GM23248 (cell line): Measurements from ENCODE around the gene NDUFV2. TPM values are rescaled to one million over a fixed set of nuclear protein-coding genes. Genes with fewer than 3 reads are reported as not detected.

ENCODE experiments used
- DNase-seq: peaks from one replicate; pipeline ENCODE4 v3.0.0-alpha.2; 2015
- H2AFZ ChIP-seq: fragments of 200-600 bp; sonication (generic); 2 replicates; pipeline ENCODE4 v1.6.1; 2016; ENCODE audit warnings: antibody characterized with exemption
- H3F3A ChIP-seq: fragments of 200-600 bp; sonication (generic); 2 replicates; pipeline ENCODE4 v1.6.1; 2016; ENCODE audit warnings: mild to moderate bottlenecking, antibody characterized with exemption, mixed run types; ENCODE audit not compliant: insufficient read depth
- H3K27ac ChIP-seq: fragments of 200-600 bp; sonication (generic); 2 replicates; pipeline ENCODE4 v1.5.1; 2016; ENCODE audit warnings: mild to moderate bottlenecking
- H3K27me3 ChIP-seq: fragments of 200-600 bp; sonication (generic); replicated peaks from 2 replicates; pipeline ENCODE4 v1.6.1; 2016; ENCODE audit warnings: mild to moderate bottlenecking; ENCODE audit not compliant: insufficient read depth
- H3K36me3 ChIP-seq: fragments of 200-600 bp; sonication (generic); 2 replicates; pipeline ENCODE4 v1.6.1; 2016; ENCODE audit warnings: low read depth, mild to moderate bottlenecking
- H3K4me1 ChIP-seq: fragments of 200-600 bp; sonication (generic); 2 replicates; pipeline ENCODE4 v1.6.1; 2016; ENCODE audit warnings: mild to moderate bottlenecking; ENCODE audit not compliant: insufficient read depth
- H3K4me2 ChIP-seq: fragments of 200-600 bp; sonication (generic); one replicate; pipeline ENCODE4 v1.6.1; 2016; ENCODE audit warnings: mild to moderate bottlenecking; ENCODE audit not compliant: unreplicated experiment
- H3K4me3 ChIP-seq: fragments of 200-600 bp; sonication (generic); 2 replicates; pipeline ENCODE4 v1.5.1; 2016; ENCODE audit warnings: mild to moderate bottlenecking
- H3K79me2 ChIP-seq: fragments of 200-600 bp; sonication (generic); 2 replicates; pipeline ENCODE4 v1.6.1; 2016; ENCODE audit warnings: mild to moderate bottlenecking; ENCODE audit not compliant: insufficient read depth
- H3K9ac ChIP-seq: fragments of 200-600 bp; sonication (generic); 2 replicates; pipeline ENCODE4 v1.6.1; 2016; ENCODE audit warnings: mild to moderate bottlenecking
- H3K9me2 ChIP-seq: fragments of 200-600 bp; sonication (generic); 2 replicates; pipeline ENCODE4 v1.6.1; 2016; ENCODE audit warnings: mixed run types, mild to moderate bottlenecking, moderate library complexity; ENCODE audit not compliant: insufficient read depth
- H3K9me3 ChIP-seq: fragments of 200-600 bp; sonication (generic); one replicate; pipeline ENCODE4 v1.6.1; 2017; ENCODE audit warnings: low read depth
- H4K20me1 ChIP-seq: fragments of 200-600 bp; sonication (generic); 2 replicates; pipeline ENCODE4 v1.6.0; 2016; ENCODE audit not compliant: insufficient read depth
- EZH2 ChIP-seq: fragments of 200-600 bp; sonication (generic); IDR thresholded peaks from 2 replicates; pipeline ENCODE4 v1.6.1; 2018; ENCODE audit warnings: antibody characterized with exemption, mild to moderate bottlenecking; ENCODE audit not compliant: insufficient read depth, poor library complexity, severe bottlenecking
- EZH2phosphoT487 ChIP-seq: fragments of 200-600 bp; sonication (generic); IDR thresholded peaks from 2 replicates; pipeline ENCODE4 v1.6.1; 2018; ENCODE audit warnings: antibody characterized with exemption, moderate library complexity, mild to moderate bottlenecking, low read depth; ENCODE audit not compliant: insufficient read depth
- WGBS, 2 experiments: methylation state at CpG; one replicate each; pipeline ENCODE4 v1.1.6; 2015 to 2017; ENCODE audit warnings: low lambda C conversion rate in 2 of 2, low coverage in 1 of 2; ENCODE audit errors: missing lambda C conversion rate in 2 of 2; 5-methylcytosine and 5-hydroxymethylcytosine counted together
- in situ Hi-C: fragments of 300-500 bp; cut with MboI; formaldehyde crosslinking; loops from 2 replicates; pipeline ENCODE4 v1.15.0; 2020
- polyA plus RNA-seq: library from polyadenylated mRNA; unstranded; fragments of >200 nt; fragmentation: Nextera tagmentation; extraction: Ambion mirVana; gene quantifications from 2 replicates; pipeline ENCODE4 v1.2.1, GENCODE V29; 2016
- total RNA-seq: library from RNA; depleted of rRNA; stranded (reverse); fragments of >200 nt; shearing (Covaris generic); gene quantifications from 2 replicates; pipeline ENCODE4 v1.2.3, GENCODE V29; 2014

NDUFV2 gene
- total and polyA plus RNA-seq, 2 experiments from 2014 or later = 80.7 to 208 TPM

DNA sequence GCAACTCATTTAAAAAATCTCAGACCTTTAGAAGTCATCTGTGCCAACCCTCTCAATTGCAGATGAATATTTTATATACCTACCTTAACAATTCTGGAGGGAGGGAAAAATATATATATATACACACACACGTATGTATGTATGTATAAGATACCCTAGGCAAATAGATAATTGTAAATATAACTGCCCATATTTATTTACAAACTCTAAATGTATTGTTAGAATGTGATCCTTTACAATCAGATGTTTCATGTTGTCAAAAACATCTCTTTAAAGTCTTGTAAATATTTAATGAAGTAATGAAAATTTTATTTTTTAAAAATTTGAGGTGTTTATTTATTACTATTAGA is 45.7 kb downstream of the NDUFV2 start:
- no peak for DNase-seq
- H3K9ac ChIP-seq = peak overlapping the region; percentile 47; the same call in 1 of the 2 replicates
- no peak overlapping the region for H2AFZ ChIP-seq
- 3 to 6% methylated on average over 1 of the region's 1 CpG for WGBS, 2 experiments
- H3K27ac ChIP-seq = peak overlapping the region; percentile 48; the same call in 1 of the 2 replicates
- in situ Hi-C loops = no loop called here
- H3K9me3 ChIP-seq = no peaks in the 10 kb centered on the region
- peaks cover 26% of the 10 kb centered on the region; the same call in 1 of the 2 replicates for H3K4me1 ChIP-seq
- no peaks in the 10 kb centered on the region for H3K9me2 ChIP-seq
- peak overlapping the region; percentile 67 for H3K4me2 ChIP-seq
- H3F3A ChIP-seq = peaks cover 8% of the 10 kb centered on the region; the same call in 1 of the 2 replicates
- H3K79me2 ChIP-seq = peaks cover 100% of the 10 kb centered on the region
- H3K4me3 ChIP-seq = no peak overlapping the region
- no peaks in the 10 kb centered on the region for H3K36me3 ChIP-seq
- peaks cover 14% of the 10 kb centered on the region; the same call in 1 of the 2 replicates for H4K20me1 ChIP-seq
- H3K27me3 ChIP-seq = no peaks in the 10 kb centered on the region
- no peak for TF ChIP-seq EZH2
- TF ChIP-seq EZH2phosphoT487 = no peak

GRCh38 chr18:9150121-9150520 is 47.6 kb downstream of the NDUFV2 start:
- in situ Hi-C loops = no loop called here
- no peaks in the 10 kb centered on the region for H3K36me3 ChIP-seq
- H3K9me2 ChIP-seq = no peaks in the 10 kb centered on the region
- no peaks in the 10 kb centered on the region for H3K9me3 ChIP-seq
- TF ChIP-seq EZH2 (no peak), EZH2phosphoT487 (no peak)
- DNase-seq = no peak
- peaks cover 26% of the 10 kb centered on the region; the same call in 1 of the 2 replicates for H3K4me1 ChIP-seq
- H3K27ac ChIP-seq = no peak overlapping the region
- H4K20me1 ChIP-seq = peaks cover 18% of the 10 kb centered on the region; the same call in 1 of the 2 replicates
- H3K9ac ChIP-seq = no peak overlapping the region
- H3K27me3 ChIP-seq = no peaks in the 10 kb centered on the region
- no peak overlapping the region for H3K4me3 ChIP-seq
- no peak overlapping the region for H3K4me2 ChIP-seq
- H2AFZ ChIP-seq = no peak overlapping the region
- WGBS, 2 experiments = 97 to 100% methylated on average over 5 of the region's 5 CpGs
- H3K79me2 ChIP-seq = peaks cover 100% of the 10 kb centered on the region
- peaks cover 8% of the 10 kb centered on the region; the same call in 1 of the 2 replicates for H3F3A ChIP-seq

DNA sequence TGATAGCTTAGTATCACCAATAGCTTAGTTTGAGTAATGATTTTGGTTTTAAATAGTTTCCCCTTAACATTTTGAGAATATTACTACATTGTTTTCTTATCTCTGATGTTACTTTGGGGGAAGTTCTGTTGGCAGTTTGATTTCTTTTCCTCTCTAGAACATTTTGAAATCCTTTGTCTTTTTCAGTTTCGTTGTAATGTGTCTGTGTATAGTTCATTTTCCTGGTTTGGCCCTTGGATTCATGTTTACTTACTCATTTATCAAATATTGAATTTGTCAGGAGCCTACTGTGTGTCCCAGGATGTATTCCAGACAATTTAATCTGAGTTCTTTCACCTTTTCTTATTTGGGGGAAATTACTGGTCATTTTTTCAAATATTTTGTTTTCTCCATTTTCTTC is 50.8 kb downstream of the NDUFV2 start:
- no peak overlapping the region for H3K9ac ChIP-seq
- H3K36me3 ChIP-seq = no peaks in the 10 kb centered on the region
- WGBS, 2 experiments = 44 to 77% methylated on average over 1 of the region's 1 CpG
- H3K4me1 ChIP-seq = 0 out of 2 replicates have a peak, but pooled peaks cover under 1% of the 10 kb centered on the region
- no peak overlapping the region for H3K4me3 ChIP-seq
- no peaks in the 10 kb centered on the region for H3K9me2 ChIP-seq
- TF ChIP-seq EZH2 (no peak), EZH2phosphoT487 (no peak)
- H3K9me3 ChIP-seq = no peaks in the 10 kb centered on the region
- no peak overlapping the region for H3K27ac ChIP-seq
- no peak overlapping the region for H3K4me2 ChIP-seq
- no peak for DNase-seq
- H3K27me3 ChIP-seq = no peaks in the 10 kb centered on the region
- H3F3A ChIP-seq = no peaks in the 10 kb centered on the region
- peaks cover 22% of the 10 kb centered on the region for H4K20me1 ChIP-seq
- in situ Hi-C loops = no loop called here
- H2AFZ ChIP-seq = no peak overlapping the region
- peaks cover 100% of the 10 kb centered on the region for H3K79me2 ChIP-seq

DNA sequence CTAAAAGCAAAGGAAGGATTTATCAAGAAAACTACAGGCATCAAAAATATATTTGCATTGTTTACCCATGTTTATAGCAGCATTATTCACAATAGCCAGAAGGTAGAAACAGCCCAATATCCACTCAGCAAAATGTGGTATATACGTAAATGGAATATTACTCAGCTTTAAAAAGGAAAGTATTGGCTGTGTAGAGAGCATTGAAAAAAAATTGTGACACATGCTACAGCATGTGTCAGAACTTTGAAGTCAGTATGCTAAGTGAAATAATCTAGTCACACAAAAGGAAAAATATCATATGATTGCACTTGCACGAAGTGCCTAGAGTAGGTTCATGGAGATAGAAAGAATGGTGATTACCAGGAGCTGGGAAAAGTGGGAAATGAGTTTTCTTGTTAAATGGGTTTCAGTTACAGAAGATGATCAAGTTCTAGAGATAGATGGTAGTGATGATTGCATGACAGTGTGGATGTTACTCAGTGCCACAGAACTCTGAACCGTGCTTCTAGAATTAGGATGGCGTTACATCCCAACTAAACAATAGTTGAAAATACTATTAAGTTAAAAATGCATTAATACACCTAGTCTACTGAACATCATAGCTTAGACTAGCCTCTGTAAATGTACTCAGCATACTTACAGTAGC is 54.2 kb downstream of the NDUFV2 start:
- WGBS, 2 experiments = 95 to 98% methylated on average over 4 of the region's 4 CpGs
- Histone ChIP-seq H3F3A (no peaks in the 10 kb centered on the region), H3K79me2 (peaks cover 100% of the 10 kb centered on the region), H2AFZ (no peak overlapping the region), H3K27ac (no peak overlapping the region), H3K4me3 (no peak overlapping the region), H3K27me3 (no peaks in the 10 kb centered on the region), H3K4me1 (no peaks in the 10 kb centered on the region), H3K36me3 (no peaks in the 10 kb centered on the region), H3K4me2 (no peak overlapping the region), H3K9me2 (no peaks in the 10 kb centered on the region), H3K9me3 (no peaks in the 10 kb centered on the region), H4K20me1 (peaks cover 18% of the 10 kb centered on the region), H3K9ac (no peak overlapping the region)
- no peak for TF ChIP-seq EZH2
- TF ChIP-seq EZH2phosphoT487 = no peak
- no peak for DNase-seq
- in situ Hi-C loops = no loop called here

DNA sequence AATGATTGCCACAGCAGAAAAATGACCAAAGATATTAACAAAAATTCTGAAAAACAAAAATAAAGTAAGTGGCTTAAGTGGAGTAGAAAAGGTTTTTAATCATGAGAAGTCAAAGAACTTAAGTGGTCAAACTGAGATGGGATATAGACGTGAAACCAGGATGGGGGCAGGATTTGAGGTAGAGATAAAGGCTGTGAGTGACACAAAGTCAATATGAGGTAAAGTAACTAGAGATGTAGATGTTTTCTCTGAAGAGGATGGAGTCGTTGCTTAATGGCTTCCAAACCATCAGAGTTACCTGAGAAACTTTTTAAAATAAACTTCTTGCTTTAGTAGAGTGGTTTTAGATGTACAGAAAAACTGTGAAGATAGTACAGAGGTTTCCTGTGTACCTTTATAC is 55.3 kb downstream of the NDUFV2 start:
- in situ Hi-C loops = no loop called here
- Histone ChIP-seq H3K9me2 (no peaks in the 10 kb centered on the region), H4K20me1 (peaks cover 25% of the 10 kb centered on the region), H2AFZ (no peak overlapping the region), H3K4me2 (no peak overlapping the region), H3K9me3 (no peaks in the 10 kb centered on the region), H3K4me3 (no peak overlapping the region), H3K27ac (no peak overlapping the region), H3K9ac (no peak overlapping the region), H3K4me1 (no peaks in the 10 kb centered on the region), H3K79me2 (peaks cover 100% of the 10 kb centered on the region), H3K27me3 (no peaks in the 10 kb centered on the region), H3F3A (no peaks in the 10 kb centered on the region), H3K36me3 (no peaks in the 10 kb centered on the region)
- TF ChIP-seq EZH2 (no peak), EZH2phosphoT487 (no peak)
- 60 to 61% methylated on average over 2 of the region's 2 CpGs for WGBS, 2 experiments
- no peak for DNase-seq
